Ascending aorta (tissue), 2 donors: ENCODE measurements around the gene DMTF1. TPM values are rescaled to one million over a fixed set of nuclear protein-coding genes. Genes with fewer than 3 reads are reported as not detected.

Experiments used
- DNase-seq, 2 donors: peaks; one replicate each; pipeline ENCODE4 v3.0.0-alpha.2; 2019; ENCODE audit warnings: low spot score in 2 of 2
- H3K27ac ChIP-seq, 2 donors: fragments of 200-600 bp; sonication (generic); one replicate each; pipeline ENCODE4 v1.5.1; 2016 to 2017; ENCODE audit warnings: mild to moderate bottlenecking in 1 of 2
- H3K27me3 ChIP-seq: fragments of 200-600 bp; sonication (generic); one replicate; pipeline ENCODE4 v1.5.1; 2017
- H3K36me3 ChIP-seq, 2 donors: fragments of 200-600 bp; sonication (generic); one replicate each; pipeline ENCODE4 v1.5.1; 2016
- H3K4me1 ChIP-seq, 2 donors: fragments of 200-600 bp; sonication (generic); one replicate each; pipeline ENCODE4 v1.5.1; 2016 to 2017; ENCODE audit warnings: mild to moderate bottlenecking in 1 of 2
- H3K4me3 ChIP-seq, 2 donors: fragments of 200-600 bp; sonication (generic); one replicate each; pipeline ENCODE4 v1.5.1; 2016 to 2017; ENCODE audit warnings: mild to moderate bottlenecking in 1 of 2
- H3K9me3 ChIP-seq, 2 donors: fragments of 200-600 bp; sonication (generic); one replicate each; pipeline ENCODE4 v1.5.1; 2016
- CTCF ChIP-seq, 3 experiments: fragments of 200-600 bp in 2 of 3; fragments of 450-650 bp in 1 of 3; sonication (generic) in 2 of 3; IDR thresholded peaks; one replicate each; pipeline ENCODE4 v1.5.1; 2016 to 2019; ENCODE audit warnings: antibody characterized with exemption in 3 of 3, mild to moderate bottlenecking in 1 of 3, moderate library complexity in 1 of 3
- intact Hi-C: fragments of 100-400 bp; cut with DNase I; formaldehyde crosslinking; loops from one replicate; pipeline ENCODE4 v1.15.1; 2023
- total RNA-seq: library from RNA; depleted of rRNA; stranded (reverse); fragments of >200 nt; gene quantifications from one replicate; pipeline ENCODE4 v1.1.0, GENCODE V29; 2016

Gene DMTF1
- total RNA-seq, 1 donor from 2014 or later = 23.1 TPM

GRCh38 chr7:87170828-87171227, 18.6 kb downstream of the DMTF1 start:
- Histone ChIP-seq H3K4me3 (no peak overlapping the region), H3K27me3 (no peaks in the 10 kb centered on the region), H3K4me1 (peaks cover 0 to 3% of the 10 kb centered on the region in 2 donors), H3K27ac (no peak overlapping the region), H3K36me3 (peaks cover 71 to 92% of the 10 kb centered on the region in 2 donors), H3K9me3 (no peaks in the 10 kb centered on the region)
- no peak for DNase-seq
- intact Hi-C loops = no loop called here
- TF ChIP-seq CTCF (IDR thresholded peaks at IDR 0.05) = no peak

GRCh38 chr7:87171282-87171934, 19.2 kb downstream of the DMTF1 start:
- no peak for TF ChIP-seq CTCF (IDR thresholded peaks at IDR 0.05)
- Histone ChIP-seq H3K27me3 (no peaks in the 10 kb centered on the region), H3K9me3 (no peaks in the 10 kb centered on the region), H3K36me3 (peaks cover 71 to 90% of the 10 kb centered on the region in 2 donors), H3K4me3 (no peak overlapping the region), H3K27ac (no peak overlapping the region), H3K4me1 (peaks cover 0 to 3% of the 10 kb centered on the region in 2 donors)
- DNase-seq = no peak
- intact Hi-C loops = no loop called here

GRCh38 chr7:87173471-87173870, 21.2 kb downstream of the DMTF1 start:
- no peak for TF ChIP-seq CTCF (IDR thresholded peaks at IDR 0.05)
- peaks cover 0 to 3% of the 10 kb centered on the region in 2 donors for H3K4me1 ChIP-seq
- no peak overlapping the region for H3K4me3 ChIP-seq
- no peaks in the 10 kb centered on the region for H3K9me3 ChIP-seq
- peaks cover 60 to 70% of the 10 kb centered on the region in 2 donors for H3K36me3 ChIP-seq
- no peaks in the 10 kb centered on the region for H3K27me3 ChIP-seq
- H3K27ac ChIP-seq = no peak overlapping the region
- intact Hi-C loops = no loop called here
- no peak for DNase-seq

GRCh38 chr7:87178320-87178719, 26.1 kb downstream of the DMTF1 start:
- H3K27me3 ChIP-seq = no peaks in the 10 kb centered on the region
- peaks cover 38 to 56% of the 10 kb centered on the region in 2 donors for H3K36me3 ChIP-seq
- H3K4me1 ChIP-seq = no peaks in the 10 kb centered on the region
- intact Hi-C loops = no loop called here
- H3K9me3 ChIP-seq = no peaks in the 10 kb centered on the region
- H3K4me3 ChIP-seq = no peak overlapping the region
- DNase-seq = no peak
- no peak overlapping the region for H3K27ac ChIP-seq
- no peak for TF ChIP-seq CTCF (IDR thresholded peaks at IDR 0.05)

GRCh38 chr7:87179180-87179579, 26.9 kb downstream of the DMTF1 start:
- DNase-seq = no peak
- intact Hi-C loops = no loop called here
- Histone ChIP-seq H3K27me3 (no peaks in the 10 kb centered on the region), H3K27ac (no peak overlapping the region), H3K4me1 (no peaks in the 10 kb centered on the region), H3K4me3 (no peak overlapping the region), H3K36me3 (peaks cover 39 to 56% of the 10 kb centered on the region in 2 donors), H3K9me3 (no peaks in the 10 kb centered on the region)
- no peak for TF ChIP-seq CTCF (IDR thresholded peaks at IDR 0.05)
